NCI-H2107 treated with DMSO at 0.1 percent for 48 hours (cell line): ENCODE measurements around the gene ZPR1.
A peak's percentile ranks its signal among the peaks of the same experiment; 100 is the strongest.
"Not testable (repeated sequence)": the region's sequence is repeated elsewhere in the genome, so short reads cannot be mapped to it uniquely, and the experiment has no call there.

Experiments used
- DNase-seq: peaks from one replicate; lab custom pipeline; 2025; ENCODE audit not compliant: unreplicated experiment; lab: John Stamatoyannopoulos, UW

The ZPR1 gene

GRCh38 chr11:116787786-116788486, at the start of gene ZPR1:
Gene ZPR1 (minus strand): TSS chr11:116788023. CDS start chr11:116787990, 33 bp downstream.
- peak; percentile 77 for DNase-seq

- no peak for DNase-seq
Observed at GRCh38 chr11:116836632-116836991, 48.8 kb upstream of the ZPR1 start.

DNA sequence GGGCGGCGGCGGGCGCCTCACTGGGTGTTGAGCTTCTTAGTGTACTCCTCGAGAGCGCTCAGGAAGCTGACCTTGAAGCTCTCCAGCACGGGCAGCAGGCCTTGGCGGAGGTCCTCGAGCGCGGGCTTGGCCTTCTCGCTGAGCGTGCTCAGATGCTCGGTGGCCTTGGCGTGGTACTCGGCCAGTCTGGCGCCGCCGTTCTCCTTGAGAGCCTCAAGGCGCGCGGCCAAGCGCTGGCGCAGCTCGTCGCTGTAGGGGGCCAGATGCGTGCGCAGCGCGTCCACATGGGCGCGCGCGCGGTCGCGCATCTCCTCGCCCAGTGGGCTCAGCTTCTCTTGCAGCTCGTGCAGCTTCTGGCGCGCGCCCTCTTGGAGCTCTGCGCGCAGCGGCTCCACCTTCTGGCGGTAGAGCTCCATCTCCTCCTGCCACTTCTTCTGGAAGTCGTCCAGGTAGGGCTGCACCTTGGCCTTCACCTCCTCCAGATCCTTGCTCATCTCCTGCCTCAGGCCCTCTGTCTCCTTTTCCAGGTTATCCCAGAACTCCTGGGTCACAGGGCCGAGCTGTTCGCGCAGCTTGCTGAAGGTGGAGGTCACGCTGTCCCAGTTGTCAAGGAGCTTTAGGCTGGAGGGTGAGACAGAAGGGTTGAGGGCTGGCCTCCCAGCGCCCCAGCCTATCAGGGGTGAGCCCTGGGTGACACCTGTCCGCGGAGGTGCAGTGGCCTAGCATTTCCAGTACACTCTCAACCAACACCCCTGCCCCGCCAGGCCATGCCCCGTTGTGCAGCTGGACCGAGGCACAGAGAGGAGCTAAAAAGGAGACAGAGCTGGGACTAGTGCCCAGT, 48.2 kb upstream of the ZPR1 start:
- DNase-seq, result peak; percentile 48

- DNase-seq, result no peak
Observed at GRCh38 chr11:116835042-116835772, 47.4 kb upstream of the ZPR1 start.

GRCh38 chr11:116834535-116835041, 46.8 kb upstream of the ZPR1 start:
- not testable (repeated sequence) for DNase-seq

DNA sequence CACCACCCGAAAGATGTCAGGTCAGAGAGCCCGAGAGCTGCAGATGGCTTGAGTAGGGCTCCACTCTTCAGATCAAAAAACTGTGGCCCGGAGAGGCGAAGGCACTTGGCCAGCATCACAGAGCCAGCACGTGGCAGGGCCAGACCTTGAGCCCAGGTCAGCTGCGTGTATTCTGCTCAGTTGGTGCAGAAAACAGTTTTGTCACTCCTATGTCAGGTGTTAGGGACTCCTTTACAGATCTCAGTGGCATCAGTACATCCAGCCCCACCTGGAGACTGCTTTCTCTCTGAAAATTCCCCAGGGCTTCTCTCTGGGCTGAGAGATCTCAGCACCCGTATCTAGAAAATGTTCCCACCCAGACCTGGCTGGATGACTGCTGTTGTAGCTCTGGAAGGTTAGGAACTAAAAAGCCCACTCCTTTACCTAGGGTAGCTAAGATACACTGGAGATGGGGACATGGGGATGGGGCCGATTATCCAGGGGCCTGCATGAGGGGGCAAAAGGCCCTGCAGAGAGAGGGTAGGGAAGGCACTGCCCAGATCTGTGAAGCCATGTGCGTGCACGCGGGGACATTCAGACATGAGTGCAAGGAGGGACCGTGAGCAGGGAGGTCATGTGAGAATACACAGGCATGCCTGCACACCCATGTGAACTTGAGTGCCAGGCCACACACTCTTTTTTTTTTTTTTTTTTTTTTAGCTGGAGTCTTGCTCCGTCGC, 46.2 kb upstream of the ZPR1 start:
- no peak for DNase-seq

GRCh38 chr11:116833491-116833815, 45.6 kb upstream of the ZPR1 start:
- no peak for DNase-seq

- DNase-seq, result no peak
Observed at GRCh38 chr11:116832350-116833290, 44.8 kb upstream of the ZPR1 start.

GRCh38 chr11:116831790-116832349, 44.0 kb upstream of the ZPR1 start:
- no peak for DNase-seq

- no peak for DNase-seq
Observed at GRCh38 chr11:116830184-116830912, 42.5 kb upstream of the ZPR1 start.

DNA sequence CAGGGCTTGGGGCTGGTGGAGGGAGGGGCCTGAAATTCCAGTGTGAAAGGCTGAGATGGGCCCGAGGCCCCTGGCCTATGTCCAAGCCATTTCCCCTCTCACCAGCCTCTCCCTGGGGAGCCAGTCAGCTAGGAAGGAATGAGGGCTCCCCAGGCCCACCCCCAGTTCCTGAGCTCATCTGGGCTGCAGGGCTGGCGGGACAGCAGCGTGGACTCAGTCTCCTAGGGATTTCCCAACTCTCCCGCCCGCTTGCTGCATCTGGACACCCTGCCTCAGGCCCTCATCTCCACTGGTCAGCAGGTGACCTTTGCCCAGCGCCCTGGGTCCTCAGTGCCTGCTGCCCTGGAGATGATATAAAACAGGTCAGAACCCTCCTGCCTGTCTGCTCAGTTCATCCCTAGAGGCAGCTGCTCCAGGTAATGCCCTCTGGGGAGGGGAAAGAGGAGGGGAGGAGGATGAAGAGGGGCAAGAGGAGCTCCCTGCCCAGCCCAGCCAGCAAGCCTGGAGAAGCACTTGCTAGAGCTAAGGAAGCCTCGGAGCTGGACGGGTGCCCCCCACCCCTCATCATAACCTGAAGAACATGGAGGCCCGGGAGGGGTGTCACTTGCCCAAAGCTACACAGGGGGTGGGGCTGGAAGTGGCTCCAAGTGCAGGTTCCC, 41.8 kb upstream of the ZPR1 start, which contains the start of gene APOC3:
APOC3 (plus strand) TSS at position 383 of the 659 bp plus-strand sequence. CDS start 676 bp downstream, outside the sequence.
- no peak for DNase-seq

DNA sequence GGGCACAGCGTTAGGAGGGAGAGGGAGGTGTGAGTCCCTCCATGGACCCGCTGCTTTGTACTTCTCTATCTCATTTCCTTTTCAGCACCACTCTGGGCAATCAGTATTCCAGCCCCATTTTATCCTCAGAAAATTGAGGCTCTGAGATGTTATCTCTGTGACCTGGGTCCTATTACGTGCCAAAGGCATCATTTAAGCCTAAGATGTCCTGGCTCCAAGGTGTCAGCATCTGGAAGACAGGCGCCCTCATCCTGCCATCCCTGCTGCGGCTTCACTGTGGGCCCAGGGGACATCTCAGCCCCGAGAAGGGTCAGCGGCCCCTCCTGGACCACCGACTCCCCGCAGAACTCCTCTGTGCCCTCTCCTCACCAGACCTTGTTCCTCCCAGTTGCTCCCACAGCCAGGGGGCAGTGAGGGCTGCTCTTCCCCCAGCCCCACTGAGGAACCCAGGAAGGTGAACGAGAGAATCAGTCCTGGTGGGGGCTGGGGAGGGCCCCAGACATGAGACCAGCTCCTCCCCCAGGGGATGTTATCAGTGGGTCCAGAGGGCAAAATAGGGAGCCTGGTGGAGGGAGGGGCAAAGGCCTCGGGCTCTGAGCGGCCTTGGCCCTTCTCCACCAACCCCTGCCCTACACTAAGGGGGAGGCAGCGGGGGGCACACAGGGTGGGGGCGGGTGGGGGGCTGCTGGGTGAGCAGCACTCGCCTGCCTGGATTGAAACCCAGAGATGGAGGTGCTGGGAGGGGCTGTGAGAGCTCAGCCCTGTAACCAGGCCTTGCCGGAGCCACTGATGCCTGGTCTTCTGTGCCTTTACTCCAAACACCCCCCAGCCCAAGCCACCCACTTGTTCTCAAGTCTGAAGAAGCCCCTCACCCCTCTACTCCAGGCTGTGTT, 41.1 kb upstream of the ZPR1 start:
- DNase-seq, result no peak

GRCh38 chr11:116827461-116827860, 39.6 kb upstream of the ZPR1 start:
- no peak for DNase-seq

DNA sequence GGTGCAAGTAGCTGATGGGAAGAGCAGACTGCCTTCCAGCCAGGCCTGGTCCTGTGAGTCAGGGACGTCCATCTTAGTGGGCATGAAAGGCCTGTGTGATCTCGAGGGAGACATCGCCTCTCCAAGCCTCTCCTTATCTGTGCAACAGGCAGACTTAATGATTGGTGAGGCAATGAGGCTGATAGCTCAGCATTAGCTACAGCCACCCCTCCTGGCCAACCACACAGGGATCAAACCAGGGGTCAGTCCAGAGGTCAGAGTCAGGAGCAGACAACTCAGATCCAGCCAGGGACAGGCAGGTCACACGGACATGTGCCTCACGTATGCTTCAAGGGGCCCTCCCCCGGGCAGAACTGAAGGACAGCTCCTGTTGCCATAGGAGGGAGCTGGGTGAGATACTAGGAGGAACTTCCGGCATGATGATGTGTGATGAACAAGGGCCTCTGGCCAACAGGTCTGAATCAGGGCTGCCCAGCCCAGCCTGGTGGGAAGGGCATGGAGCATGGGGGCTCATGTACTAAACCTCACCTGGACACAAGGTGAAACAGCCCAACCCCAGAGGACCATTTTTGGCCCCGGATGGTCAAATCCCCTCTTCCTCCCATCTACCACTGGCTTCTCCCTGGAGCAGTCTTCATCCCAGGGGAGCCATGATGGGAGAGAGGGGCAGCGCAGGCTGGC, 39.1 kb upstream of the ZPR1 start:
- no peak for DNase-seq

GRCh38 chr11:116825854-116826750, 38.3 kb upstream of the ZPR1 start:
- DNase-seq, result no peak

DNA sequence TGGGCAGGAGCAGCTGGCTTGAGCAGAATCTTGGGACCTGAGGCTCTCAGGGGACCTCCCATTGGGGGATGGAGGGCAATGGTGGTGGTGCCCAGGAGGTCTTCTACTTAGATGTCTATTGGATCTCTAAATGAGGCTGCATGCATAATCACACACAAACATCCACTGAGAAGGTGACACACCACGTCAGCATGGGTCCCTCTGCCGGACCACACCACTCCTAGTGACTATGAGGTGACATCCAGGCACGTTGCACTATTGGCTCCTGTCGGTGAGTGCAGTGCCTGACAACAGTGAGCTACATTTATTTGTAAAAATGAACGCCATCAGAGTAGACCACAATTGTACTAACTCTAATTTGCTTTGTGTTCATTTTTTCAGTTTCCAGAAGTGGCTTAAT, 37.6 kb upstream of the ZPR1 start:
- DNase-seq, result no peak
